NCI-H345 treated with DMSO at 0.1 percent for 48 hours (cell line): Measurements from ENCODE around the gene ODAM.
"Not testable (repeated sequence)": the region's sequence is repeated elsewhere in the genome, so short reads cannot be mapped to it uniquely, and the experiment has no call there.

Experiments used
- DNase-seq: peaks from one replicate; lab custom pipeline; 2025; ENCODE audit not compliant: unreplicated experiment; lab: John Stamatoyannopoulos, UW

Gene ODAM

GRCh38 chr4:70221389-70221788 is 25.9 kb downstream of the ODAM start:
- DNase-seq, result not testable (repeated sequence)

GRCh38 chr4:70221818-70222217 is 26.3 kb downstream of the ODAM start:
- DNase-seq, result not testable (repeated sequence)

- no peak for DNase-seq
These were observed 30.3 kb downstream of the ODAM start, which contains the start of gene FDCSP for GRCh38 chr4:70225824-70226223. Gene FDCSP (plus strand): TSS chr4:70226124. CDS start chr4:70231195, 5,071 bp downstream.

- DNase-seq, result no peak
These were observed 40.6 kb downstream of the ODAM start for GRCh38 chr4:70236125-70236524.

- DNase-seq, result no peak
These were observed 43.8 kb downstream of the ODAM start for GRCh38 chr4:70239131-70239883.

- DNase-seq, result no peak
These were observed 44.5 kb downstream of the ODAM start for GRCh38 chr4:70239884-70240591.

GRCh38 chr4:70242297-70242696 is 46.8 kb downstream of the ODAM start, which contains the start of gene CSN3:
Gene CSN3 (plus strand): TSS chr4:70242597. CDS start chr4:70244820, 2,223 bp downstream.
- DNase-seq, result not testable (repeated sequence)

GRCh38 chr4:70243091-70243490 is 47.6 kb downstream of the ODAM start:
- no peak for DNase-seq

GRCh38 chr4:70251250-70251944 is 55.9 kb downstream of the ODAM start:
- no peak for DNase-seq

- no peak for DNase-seq
These were observed 56.4 kb downstream of the ODAM start for GRCh38 chr4:70251945-70252277.
